NCI-H524 treated with DMSO at 0.1 percent for 48 hours (cell line): ENCODE results near the gene PRKG1.

Experiments used
- DNase-seq: peaks from one replicate; lab custom pipeline; 2025; lab: John Stamatoyannopoulos, UW

PRKG1 gene

DNA sequence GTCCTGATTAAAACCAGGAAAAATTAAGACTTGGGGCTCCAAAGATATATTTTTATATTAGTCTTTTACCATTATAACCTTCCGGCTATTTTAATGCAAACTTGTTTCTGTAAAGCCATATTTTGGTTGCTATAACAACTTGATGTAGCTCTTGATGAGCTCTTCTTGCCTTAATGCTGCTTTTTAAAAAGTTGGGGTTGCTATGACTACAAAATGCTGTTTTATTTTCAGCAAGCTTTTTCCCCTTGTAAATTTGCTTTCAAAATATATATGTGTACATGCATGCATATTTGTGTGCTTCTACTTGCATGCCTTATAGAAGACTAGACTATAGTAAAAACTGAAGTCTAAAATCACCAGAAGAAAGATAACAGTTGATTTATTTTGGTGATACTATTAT lies 525.4 kb downstream of the PRKG1 start:
- DNase-seq: no peak

DNA sequence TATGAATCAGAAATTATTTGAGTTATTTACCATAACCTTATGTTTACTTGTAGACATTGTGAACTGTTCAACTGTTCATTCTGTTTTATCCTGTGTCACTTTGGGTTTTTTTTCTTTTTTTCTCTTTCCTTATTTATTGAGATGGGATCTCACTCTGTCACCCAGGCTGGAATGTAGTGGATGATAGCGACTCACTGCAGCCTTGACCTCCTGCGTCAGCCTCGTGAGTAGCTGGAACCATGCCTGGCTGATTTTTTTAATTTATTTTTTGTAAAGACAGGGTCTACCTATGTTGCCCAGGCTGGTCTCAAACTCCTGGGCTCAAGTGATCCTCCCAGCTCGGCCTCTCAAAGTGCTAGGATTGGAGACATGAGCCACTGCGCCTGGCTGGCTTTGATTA lies 528.0 kb downstream of the PRKG1 start:
- DNase-seq: no peak

DNA sequence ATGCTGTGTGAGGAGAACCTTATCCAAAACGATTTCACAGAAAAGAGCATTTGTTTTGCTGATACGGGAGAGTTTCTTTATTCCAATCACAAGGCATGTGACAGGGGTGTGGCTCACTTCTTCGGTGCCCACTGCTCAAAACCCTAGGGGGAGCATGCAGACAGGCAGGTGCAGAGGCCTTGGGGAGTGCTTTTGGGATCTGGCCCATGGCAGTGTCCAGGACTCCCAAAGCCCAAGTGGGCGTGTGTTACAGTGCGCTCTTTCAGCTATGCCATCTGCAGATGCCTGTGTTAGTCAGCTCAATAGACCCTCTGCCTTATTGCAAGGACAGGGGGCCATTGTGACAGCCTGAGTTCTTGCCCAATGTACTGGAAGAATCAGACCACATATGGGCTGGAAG lies 530.3 kb downstream of the PRKG1 start:
- no peak for DNase-seq

DNA sequence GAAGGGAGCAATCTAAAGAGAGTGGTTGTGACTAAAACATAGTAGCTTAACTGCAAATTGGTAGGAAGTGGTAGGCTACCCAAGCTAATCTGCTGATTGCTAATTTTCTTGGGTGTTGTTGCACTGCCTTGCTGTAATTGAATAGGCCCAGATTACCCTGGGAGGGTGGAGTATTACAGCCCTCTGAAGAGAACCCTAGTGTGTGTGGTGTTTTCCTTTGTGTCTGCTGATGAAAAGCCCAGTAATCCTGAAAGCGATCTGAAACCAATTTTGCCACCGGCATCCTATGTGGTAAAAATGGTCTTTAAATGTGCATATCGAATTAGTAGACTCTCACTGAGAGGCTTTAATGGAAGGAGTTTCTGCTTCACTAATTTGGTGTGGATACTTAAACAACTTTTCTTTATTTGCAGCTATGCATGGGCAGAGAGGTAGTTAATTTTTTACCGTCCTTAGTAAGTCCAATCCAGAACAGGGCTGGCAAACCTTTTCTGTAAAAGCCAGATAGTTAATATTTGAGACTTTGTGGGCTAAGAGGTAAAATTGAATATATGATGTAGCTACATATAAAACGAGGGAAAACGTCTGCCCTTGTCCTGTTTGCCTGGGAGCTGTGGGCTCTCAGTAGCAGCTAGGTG lies 532.7 kb downstream of the PRKG1 start:
- DNase-seq: no peak

DNA sequence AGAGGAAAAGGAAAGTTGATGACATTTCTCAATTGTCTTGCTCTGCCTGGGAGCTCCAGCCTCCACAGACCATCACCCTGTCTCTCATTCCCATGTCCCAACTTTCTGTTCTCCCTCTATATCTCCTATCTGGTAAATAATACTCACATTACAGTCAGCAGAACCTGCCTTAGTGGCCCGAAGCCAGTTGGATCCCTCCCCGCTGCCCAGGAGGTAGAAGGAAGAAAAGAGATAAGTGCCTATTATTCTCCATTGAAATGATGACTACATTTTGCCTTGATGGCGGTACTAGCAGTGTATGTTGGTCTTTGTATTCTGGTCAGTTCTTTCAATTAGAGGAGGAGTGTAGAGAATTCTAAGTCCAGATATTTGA lies 533.2 kb downstream of the PRKG1 start:
- no peak for DNase-seq

DNA sequence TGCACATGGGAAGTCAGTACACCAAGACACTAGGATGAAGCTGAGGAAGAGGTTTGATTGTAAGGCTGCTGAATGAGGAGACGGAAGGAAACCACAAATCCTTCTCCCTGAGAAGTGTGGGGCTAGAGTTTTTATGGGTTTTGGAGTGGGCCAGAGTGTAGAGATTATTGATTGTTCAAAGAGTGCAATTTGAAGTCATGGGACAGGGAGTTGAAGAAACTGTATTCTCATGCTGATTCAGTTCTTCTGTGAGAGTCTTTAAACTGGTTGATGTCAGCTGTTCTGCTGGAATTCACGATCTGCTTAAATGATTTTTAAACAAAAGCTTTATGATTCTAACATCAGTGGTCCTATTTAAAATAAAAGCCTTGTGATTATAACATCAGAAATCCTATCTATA lies 533.9 kb downstream of the PRKG1 start:
- DNase-seq: no peak

DNA sequence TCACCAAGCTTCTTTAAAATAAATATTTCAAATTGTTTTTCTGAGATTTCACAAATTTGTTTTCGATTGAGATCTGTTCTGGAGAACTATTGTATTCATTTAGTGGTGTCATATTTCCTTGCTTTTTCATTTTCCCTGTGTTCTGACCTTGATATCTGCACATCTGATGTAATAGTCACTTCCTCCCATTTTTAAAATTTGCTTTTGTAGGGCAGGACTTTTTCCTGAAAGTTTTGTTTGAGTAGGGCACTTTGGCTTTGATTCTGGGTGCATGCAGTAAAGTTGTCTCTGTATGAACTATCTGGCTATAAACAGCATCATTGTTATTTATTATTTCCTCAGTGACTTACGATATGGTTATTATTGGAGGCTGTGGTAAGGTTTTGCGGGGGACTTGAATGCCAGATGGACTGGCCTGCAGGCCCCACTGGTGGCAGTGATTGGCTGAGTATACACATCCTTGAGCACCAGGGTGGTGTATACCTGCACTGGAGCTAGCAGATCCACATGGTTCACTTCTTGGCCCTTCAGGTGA lies 541.5 kb downstream of the PRKG1 start:
- no peak for DNase-seq

DNA sequence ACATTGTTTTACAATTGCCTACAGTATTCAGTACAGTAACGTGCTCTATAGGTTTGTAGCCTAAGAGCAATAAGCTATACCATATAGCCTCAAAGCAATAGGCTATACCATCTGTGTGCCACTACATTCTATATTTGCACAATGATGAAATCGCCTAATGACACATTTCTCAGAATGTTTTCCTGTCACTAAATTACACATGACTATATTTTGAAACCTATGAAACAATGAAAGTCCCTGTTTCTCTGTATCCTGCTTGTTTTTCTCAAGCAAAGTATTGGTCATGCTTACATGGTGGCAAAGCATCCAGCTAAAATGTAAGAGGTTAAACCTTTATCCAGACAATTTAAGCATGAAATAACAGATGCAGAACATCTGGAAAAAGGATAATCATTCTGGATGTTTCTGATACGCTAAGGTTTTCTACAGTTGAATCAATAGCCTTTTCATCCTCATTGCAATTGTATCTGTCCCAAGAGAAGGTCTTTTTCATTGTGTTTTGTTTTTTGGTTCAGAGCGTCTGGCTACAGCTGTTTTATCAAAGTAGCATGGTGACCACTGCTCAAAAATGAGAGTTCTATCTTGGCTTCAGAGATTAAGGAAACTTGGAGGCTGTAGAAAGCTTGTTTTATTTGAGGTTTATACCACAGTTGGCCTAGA lies 543.4 kb downstream of the PRKG1 start:
- no peak for DNase-seq

DNA sequence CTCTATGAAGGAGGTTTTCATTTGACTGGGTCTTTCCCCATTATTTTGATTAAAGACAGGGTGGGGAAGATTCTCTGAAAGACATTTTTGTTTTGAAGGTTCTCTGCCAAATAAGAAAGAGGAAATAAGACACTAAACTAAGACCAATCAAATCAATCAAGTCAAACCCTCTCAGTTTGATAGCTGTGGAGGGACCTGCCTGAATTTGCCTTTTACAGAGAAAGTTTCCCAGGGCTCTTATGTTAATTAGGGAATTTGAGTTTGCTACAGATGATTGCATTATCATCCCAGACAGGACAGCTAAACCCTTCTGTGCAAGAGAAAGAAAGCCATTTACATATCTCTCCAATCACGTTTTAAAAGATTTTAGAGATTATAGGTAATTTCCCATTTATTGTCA lies 545.1 kb downstream of the PRKG1 start:
- DNase-seq: no peak

DNA sequence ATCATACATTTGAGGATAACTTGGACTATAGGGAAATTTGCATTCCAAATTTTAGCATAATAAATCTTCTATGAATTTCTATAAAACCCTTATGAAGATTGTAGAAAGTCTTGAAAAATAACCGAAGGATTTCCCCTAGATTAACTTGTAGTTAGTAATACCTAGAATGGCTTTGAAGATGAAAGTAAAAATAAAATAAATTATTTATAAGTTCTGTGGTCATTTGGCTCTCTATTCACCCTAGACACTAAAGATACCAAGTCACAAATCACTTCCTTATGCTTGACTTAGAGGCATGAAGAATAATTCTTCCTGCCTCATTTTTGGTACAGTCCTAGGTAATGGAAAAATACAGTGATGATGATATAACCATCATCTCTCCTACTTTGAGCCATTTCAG lies 545.8 kb downstream of the PRKG1 start:
- no peak for DNase-seq

DNA sequence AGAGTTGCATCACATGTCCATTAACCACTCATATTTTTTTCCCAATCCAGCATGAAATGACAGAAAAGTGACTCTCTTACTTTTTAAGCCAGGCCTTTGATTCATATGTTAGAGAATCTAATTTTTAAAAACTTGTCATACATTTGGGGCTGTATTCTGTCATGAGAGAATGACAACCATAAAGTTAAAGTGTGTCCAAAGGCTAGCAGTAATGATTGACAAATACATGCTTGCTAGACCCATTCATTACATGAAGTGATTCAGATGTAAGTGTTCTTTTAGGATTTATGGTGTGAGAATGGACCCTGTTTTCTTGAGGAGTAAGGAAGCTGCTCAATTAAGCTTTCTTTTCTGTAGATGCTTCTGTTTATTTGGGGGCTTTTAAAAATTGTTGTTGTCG lies 549.7 kb downstream of the PRKG1 start:
- no peak for DNase-seq

DNA sequence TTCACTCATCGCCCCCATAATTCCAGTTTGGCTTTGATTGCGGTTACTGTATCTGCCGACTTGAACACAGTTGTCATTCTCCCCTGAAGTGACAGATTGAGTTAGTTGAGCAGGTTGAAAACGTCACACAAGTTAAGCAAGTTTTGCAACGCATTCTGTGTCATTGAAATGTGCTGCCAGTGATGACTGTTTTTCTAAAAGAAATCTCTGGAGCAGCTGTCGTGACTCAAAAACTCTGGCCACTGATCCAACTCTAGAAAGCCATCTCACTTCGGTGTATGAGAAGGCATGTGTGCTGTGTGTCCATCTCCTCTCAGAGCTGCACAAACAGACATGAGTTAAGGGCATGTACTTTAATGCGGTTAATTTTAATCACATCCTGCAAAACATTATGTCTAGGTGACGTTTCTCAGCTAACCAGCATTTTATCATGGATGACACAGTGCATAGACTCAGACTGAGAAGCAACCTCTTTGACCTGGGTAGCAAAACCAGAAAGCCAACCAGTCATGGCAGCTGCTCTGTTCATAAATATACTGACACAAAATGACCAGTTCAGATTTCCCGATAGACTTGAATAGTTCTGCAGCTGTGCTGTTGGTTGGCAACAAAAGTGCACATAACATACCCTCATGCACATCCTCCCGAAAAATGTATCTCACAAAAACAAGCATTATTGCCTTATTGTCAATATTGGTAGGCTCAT lies 555.8 kb downstream of the PRKG1 start:
- DNase-seq: no peak

DNA sequence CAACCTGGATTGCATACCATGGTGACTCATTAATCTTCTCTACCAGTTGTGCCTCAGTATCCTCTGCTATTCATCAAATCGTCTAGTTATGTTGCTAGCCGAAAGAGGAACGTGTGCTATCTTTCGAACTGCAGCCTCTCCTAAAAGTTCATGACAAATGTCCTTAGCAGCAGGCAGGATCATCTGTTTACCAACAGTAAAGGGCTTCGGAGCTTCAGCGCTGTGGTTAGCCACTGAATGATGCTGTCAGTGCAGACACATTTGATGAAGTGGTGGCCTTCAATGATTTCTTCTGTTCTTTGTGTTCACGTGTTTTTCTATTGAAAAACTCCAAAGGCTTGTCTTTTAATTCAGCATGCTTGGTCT lies 556.3 kb downstream of the PRKG1 start:
- DNase-seq: no peak

DNA sequence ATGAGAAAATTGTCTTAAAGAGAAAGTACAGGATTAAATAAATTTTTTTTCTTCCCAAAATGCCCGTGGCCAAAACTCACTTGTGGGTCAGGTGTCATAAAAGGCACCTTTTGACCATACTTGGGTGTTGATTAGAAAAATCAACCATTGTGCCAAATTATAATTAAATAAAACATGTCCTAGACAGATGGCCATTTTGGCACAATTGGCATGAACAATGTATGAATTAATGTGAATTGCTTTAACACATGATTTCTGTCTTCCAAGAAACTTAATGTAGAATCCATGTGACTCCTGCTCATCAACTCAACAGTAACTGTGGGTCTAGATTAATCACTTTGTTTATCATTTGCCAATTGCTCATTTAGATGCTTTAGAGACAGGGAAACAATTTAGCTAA lies 561.1 kb downstream of the PRKG1 start:
- no peak for DNase-seq

DNA sequence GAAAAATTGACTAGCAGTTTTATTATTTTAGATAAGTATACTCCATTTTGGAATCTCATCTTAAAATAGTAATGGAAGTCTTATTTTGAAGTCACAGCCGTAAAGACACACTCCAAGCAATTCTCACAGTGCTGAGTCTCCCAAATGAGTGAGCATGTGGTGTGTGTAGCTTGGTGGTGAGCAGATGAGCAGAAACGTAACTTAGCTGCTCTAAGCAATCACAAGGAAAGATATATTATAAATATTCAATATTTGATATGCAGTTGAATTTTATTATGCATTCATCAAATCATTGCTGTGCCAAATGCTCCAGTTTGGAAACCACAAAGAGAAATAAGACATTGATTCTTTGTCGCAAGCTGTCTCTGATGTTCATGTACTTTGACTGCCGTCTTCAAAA lies 563.9 kb downstream of the PRKG1 start:
- DNase-seq: no peak

DNA sequence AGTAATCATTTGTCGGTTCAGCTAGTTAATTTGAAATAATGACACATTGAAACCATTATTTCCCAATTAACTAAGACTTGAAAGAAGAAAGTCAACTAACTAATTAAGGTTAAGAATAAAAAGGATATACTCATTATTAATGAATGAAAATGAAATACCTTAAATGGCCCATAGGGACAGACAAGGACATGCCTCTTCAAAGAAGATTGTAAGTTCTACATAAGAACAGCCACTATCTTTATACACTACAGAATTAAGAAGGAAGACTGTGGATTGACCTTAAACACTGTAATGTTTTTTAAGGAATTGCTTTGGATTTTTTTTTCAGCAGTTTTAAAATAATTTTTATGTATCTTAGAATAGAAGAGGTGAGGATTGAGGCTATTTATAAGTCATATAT lies 564.5 kb downstream of the PRKG1 start:
- DNase-seq: no peak

DNA sequence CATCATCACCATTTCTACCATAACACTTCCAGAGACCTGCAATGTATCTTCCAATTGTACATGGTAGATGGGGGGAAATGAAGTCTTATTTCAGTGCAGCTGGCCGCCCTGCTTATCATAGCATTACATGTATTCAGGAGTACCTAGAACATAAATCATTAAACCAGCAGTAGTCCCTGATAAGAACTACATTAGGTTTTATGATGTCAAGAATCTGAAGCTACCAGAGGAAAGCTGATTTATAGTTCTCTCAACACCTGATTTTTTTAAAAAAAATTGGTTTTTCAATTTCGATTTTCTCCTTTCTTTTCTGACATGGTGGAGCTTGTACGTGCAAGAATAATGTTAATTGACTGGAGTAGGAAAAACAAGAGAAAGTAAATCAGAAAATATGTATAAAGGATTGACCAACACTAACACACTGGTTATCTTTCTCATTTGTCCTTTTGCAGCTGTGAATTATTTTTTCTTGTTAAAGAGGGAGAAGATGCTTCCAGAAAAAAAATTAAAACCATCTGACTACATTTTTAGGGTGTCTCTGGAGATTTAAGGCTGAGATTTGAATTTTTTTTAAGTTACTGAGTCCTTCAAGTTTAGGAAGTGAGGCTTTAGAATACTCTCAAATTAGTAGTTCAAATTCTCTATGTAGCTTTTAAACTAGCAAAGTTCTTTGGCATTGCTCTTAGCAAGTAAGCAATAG lies 566.0 kb downstream of the PRKG1 start:
- DNase-seq: no peak

DNA sequence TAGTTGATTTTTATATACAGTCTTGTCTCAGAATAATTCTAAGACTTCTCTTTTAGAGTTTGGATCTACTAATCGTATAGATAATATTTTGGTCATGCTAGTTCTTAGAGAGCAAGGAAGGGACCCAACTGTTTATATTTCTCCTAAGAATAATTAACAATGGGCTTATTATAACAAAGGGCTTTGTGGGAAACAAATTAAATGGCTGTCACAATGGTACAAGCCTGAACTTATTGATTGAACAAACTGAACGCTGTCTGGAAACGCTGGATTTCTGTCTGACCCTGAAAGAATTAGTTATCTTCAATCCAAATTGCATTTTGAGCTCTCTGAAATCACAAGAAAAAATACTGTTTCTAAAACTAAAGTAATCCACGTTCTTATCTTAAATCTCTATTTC lies 568.3 kb downstream of the PRKG1 start:
- no peak for DNase-seq

DNA sequence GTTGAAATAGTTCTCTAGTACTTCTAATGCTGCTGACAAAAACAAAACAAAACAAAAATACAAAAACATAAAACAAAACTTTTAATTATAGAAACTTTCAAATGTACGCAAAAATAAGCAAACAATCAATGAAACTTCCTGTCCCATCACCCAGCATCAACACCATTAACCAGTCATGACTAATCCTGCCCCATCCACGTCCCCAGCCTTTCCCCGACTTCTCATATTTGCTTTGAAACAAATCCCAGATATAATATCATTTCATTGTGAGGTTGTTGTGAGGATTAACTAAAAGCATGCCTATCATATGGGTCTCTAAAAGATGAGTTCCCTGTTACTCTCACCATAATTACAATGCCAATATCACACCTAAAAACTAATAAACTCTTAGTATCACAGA lies 569.4 kb downstream of the PRKG1 start:
- no peak for DNase-seq

DNA sequence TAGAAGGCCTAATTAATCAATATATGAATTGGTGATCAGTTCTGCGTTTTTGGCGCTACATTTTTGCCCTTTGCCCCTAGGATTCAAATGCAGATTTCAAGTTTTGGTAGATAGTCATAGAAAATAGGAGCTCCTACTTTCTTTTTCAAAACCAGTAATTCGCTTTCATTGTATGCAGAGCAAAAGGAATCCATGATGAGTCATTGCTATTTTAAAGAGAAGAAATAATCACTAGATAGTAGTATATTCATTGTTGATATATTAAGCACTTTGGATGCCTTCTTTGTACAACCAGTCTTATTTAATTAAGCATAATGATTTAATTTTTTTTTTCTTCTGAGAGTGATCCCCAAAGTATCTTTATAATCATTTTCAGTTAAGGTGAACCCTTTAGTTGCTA lies 574.8 kb downstream of the PRKG1 start:
- DNase-seq: no peak

DNA sequence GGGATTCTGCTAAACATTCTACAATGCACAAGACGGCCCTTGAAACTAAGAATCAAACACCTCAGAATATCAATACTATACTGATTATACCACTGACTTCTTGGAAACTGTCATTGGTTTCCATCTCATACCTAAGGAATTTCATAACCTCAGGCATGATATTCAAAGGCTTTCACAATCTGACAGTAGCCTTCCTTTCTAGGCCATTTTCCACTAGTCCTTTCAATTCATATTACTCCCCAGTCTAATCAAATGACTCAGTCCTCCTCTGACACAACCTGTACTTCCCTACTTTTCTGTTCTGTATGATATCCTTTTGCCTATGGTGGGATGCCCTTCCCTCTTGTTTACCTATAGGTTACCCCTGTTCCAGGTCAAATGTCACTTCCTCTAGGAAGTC lies 576.8 kb downstream of the PRKG1 start:
- DNase-seq: no peak

DNA sequence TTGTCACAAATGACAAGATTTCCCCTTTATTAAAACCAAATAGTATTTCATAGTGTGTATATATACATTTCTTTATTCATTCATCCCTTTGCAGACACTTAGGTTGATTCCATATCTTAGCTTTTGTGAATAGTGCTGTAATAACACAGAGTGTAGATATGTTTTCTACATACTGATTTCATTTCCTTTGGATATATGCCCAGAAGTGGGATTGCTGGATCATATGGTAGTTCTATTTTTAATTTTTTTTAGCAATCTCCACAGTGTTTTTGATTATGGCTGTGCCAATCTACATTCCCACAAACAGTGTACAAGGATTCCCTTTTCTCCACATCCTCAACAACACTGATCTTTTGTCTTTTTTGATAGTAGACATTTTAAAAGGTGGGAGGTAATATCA lies 578.7 kb downstream of the PRKG1 start:
- DNase-seq: no peak

DNA sequence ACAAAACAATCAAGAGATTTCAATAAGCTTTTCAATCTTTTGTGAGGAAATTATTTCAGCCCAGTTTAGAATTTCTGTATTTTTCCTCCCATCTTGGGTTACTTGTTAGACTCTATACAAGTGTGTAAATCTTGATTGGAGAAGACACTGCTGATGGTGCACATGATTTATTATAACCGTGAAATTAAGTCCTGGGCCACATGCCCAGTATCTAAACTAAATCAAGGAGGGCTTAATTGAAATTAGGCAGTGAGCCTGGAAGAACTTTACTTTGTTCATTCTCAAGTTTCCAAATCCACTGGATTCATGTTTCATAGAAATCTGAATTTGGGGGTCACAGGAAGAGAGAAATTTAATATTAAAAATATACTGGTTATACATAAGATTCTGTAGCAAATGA lies 580.6 kb downstream of the PRKG1 start:
- no peak for DNase-seq
